CD4-positive, alpha-beta T cell treated with Interleukin-10 for 1 hour (primary cell): ENCODE data around the gene CD3G.
"Not testable (repeated sequence)": the region's sequence is repeated elsewhere in the genome, so short reads cannot be mapped to it uniquely, and the experiment has no call there.

Experiments used
- DNase-seq: peaks from one replicate; pipeline ENCODE4 v3.0.0-alpha.2; 2020

CD3G gene

GRCh38 chr11:118343981-118344515, at the start of gene CD3G:
Gene CD3G (plus strand): TSS chr11:118344344. CDS start chr11:118344424, 80 bp downstream.
- DNase-seq: peak; percentile 77

GRCh38 chr11:118295199-118295598, 48.9 kb upstream of the CD3G start:
- DNase-seq: no peak

- peak; percentile 74 for DNase-seq
These were observed 48.2 kb upstream of the CD3G start for GRCh38 chr11:118295815-118296454.

GRCh38 chr11:118301600-118302195, 42.4 kb upstream of the CD3G start:
- DNase-seq: no peak

GRCh38 chr11:118304227-118304567, 39.9 kb upstream of the CD3G start:
- no peak for DNase-seq

GRCh38 chr11:118304568-118305248, 39.4 kb upstream of the CD3G start, which contains the start of gene CD3E:
Gene CD3E (plus strand): TSS chr11:118304730. CDS start chr11:118304953, 223 bp downstream.
- DNase-seq: peak; percentile 77

GRCh38 chr11:118305726-118306125, 38.4 kb upstream of the CD3G start:
- DNase-seq: peak; percentile 74

- DNase-seq: no peak
These were observed 37.6 kb upstream of the CD3G start for GRCh38 chr11:118306556-118306955.

- not testable (repeated sequence) for DNase-seq
These were observed 35.1 kb upstream of the CD3G start for GRCh38 chr11:118308995-118309528.

GRCh38 chr11:118310271-118310670, 33.9 kb upstream of the CD3G start:
- DNase-seq: no peak

GRCh38 chr11:118310781-118311485, 33.2 kb upstream of the CD3G start:
- no peak for DNase-seq

GRCh38 chr11:118311518-118311917, 32.6 kb upstream of the CD3G start:
- DNase-seq: no peak

- DNase-seq: no peak
These were observed 31.8 kb upstream of the CD3G start for GRCh38 chr11:118312328-118312727.

GRCh38 chr11:118313242-118313641, 30.9 kb upstream of the CD3G start:
- DNase-seq: no peak

- no peak for DNase-seq
These were observed 29.1 kb upstream of the CD3G start for GRCh38 chr11:118314988-118315411.

- DNase-seq: no peak
These were observed 26.0 kb upstream of the CD3G start for GRCh38 chr11:118318124-118318523.

GRCh38 chr11:118318581-118319336, 25.4 kb upstream of the CD3G start:
- no peak for DNase-seq

GRCh38 chr11:118319337-118319707, 24.8 kb upstream of the CD3G start:
- DNase-seq: no peak

- DNase-seq: no peak
These were observed 23.6 kb upstream of the CD3G start for GRCh38 chr11:118320515-118320914.

- DNase-seq: no peak
These were observed 22.6 kb upstream of the CD3G start for GRCh38 chr11:118321386-118322082.

GRCh38 chr11:118322721-118323120, 21.4 kb upstream of the CD3G start:
- DNase-seq: no peak

- DNase-seq: no peak
These were observed 18.9 kb upstream of the CD3G start for GRCh38 chr11:118325283-118325682.
